Measurements from ENCODE around the gene FOLR1. TPM values are rescaled to one million over a fixed set of nuclear protein-coding genes. Genes with fewer than 3 reads are reported as not detected.

FOLR1 gene
- total RNA-seq, 1 experiment from 2014 or later = 1.4 TPM

DNA sequence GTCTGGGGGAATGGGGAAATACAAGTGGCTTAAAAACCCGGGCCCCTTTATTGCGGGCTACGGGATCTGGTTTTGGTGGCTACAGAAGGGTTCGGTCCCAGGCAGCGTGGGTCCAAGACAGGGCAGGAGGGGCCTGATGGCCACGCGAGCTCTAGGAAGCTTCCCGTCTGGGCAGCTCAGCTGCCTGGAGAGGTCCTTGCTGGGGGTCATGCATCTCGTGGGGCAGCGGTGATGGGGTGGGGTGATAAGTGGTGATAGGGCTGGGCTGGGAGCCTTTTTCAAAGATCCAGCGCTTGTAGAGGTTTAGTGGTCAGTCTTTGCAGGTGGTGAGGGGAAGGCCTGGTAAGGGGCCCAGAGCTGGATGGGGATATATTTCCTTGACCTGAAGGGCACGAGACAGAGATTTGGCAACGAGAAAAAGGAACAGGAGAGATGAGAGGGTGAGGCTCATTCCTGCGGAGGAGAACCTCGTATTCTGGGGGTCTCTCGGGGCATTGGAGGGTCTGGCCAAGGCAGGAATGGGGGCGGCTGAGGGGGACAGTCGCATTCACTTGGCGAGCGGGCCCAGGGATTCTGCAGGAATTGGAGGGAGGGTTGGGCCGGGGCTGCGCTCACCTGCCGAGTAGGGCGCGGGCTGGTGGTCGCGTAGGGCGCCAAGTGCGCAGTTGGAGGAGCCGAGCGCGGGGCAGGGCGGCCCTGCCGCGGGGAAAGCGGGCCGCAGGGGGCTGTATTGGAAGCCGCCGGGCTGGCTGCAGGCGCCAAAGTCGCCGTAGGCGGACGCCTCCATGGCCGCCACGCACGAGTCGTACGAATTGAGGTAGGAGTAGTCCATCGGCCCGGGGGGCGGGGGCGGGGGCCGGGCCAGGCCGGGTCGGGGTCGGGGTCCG is 51.5 kb downstream of the FOLR1 start:
- in situ Hi-C loops (cut with HindIII; ENCODE audit: low sequenced_read_pairs) = no loop called here

GRCh38 chr11:72244060-72244360 is 52.1 kb downstream of the FOLR1 start, which contains the start of gene PHOX2A:
Gene PHOX2A, minus strand, starts transcription at chr11:72244176. Its CDS starts 172 bp downstream, at chr11:72244004.
- in situ Hi-C loops (cut with HindIII; ENCODE audit: low sequenced_read_pairs) = no loop called here
- no peak for DNase-seq (ENCODE audit: low spot score)

More for the DNA sequence above, 51.5 kb downstream of the FOLR1 start:
- DNase-seq (ENCODE audit: low spot score) = no peak

- no peak for DNase-seq (ENCODE audit: low spot score)
- in situ Hi-C loops (cut with HindIII; ENCODE audit: low sequenced_read_pairs) = no loop called here
Measured at GRCh38 chr11:72244361-72245262, 52.7 kb downstream of the FOLR1 start.

DNA sequence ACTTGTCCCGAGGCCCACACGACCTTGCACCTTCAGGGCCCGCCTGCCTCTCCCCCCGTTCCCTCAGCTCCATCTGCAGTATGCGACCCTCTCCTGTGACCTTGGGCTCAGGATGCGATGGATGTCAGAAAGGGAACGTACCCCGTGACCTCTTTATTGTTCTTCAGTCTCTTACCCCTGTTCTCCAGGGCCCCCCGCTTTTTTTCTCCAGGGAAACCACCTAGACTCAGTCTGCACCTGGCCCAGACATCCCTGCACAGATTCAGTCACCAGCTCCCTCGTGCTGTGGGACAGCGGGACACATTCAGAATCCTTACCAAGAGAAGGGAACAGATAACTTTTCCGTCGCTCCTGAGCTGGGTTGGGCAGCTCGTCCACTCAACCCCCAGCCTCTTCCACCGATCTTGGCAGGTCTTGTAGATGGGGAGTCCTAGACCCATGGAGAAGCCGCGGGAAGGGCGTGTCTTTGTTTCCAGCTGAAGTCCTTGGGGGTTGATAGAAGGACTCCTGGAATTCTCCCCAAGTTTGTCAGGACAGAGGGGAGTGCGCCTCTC is 53.4 kb downstream of the FOLR1 start:
- no peak for DNase-seq (ENCODE audit: low spot score)
- in situ Hi-C loops (cut with HindIII; ENCODE audit: low sequenced_read_pairs) = no loop called here

Other genes starting within 250 kb of the FOLR1 start
- gene IL18BP, start 193.2 kb upstream of the FOLR1 start, total RNA-seq (2014; rRNA removed; shearing (Covaris generic)) = 0.25 and 5.6 TPM in 2 replicates
- 128 and 136 TPM in 2 replicates for gene NUMA1, start 111.6 kb upstream of the FOLR1 start, total RNA-seq (2014; rRNA removed; shearing (Covaris generic))
- 7.1 and 10.8 TPM in 2 replicates for gene LRRC51, start 111.3 kb upstream of the FOLR1 start, total RNA-seq (2014; rRNA removed; shearing (Covaris generic))
- 185 and 194 TPM in 2 replicates for gene LAMTOR1, start 88.8 kb upstream of the FOLR1 start, total RNA-seq (2014; rRNA removed; shearing (Covaris generic))
- not detected in 2 replicates for gene TOMT, start 86.2 kb upstream of the FOLR1 start, total RNA-seq (2014; rRNA removed; shearing (Covaris generic))
- gene ANAPC15, start 79.4 kb upstream of the FOLR1 start, total RNA-seq (2014; rRNA removed; shearing (Covaris generic)) = 19.5 and 28.7 TPM in 2 replicates
- gene FOLR3, start 56.4 kb upstream of the FOLR1 start, total RNA-seq (2014; rRNA removed; shearing (Covaris generic)) = not detected in 2 replicates
- not detected in 2 replicates for gene FOLR2, start 24.7 kb downstream of the FOLR1 start, total RNA-seq (2014; rRNA removed; shearing (Covaris generic))
- 53.0 and 60.1 TPM in 2 replicates for gene INPPL1, start 32.6 kb downstream of the FOLR1 start, total RNA-seq (2014; rRNA removed; shearing (Covaris generic))
- gene PHOX2A, start 52.0 kb downstream of the FOLR1 start, total RNA-seq (2014; rRNA removed; shearing (Covaris generic)) = not detected in 2 replicates
- gene CLPB, start 242.4 kb downstream of the FOLR1 start, total RNA-seq (2014; rRNA removed; shearing (Covaris generic)) = 35.5 and 56.5 TPM in 2 replicates